SK-N-SH (cell line): ENCODE data around the gene MAPT. TPM values are rescaled to one million over a fixed set of nuclear protein-coding genes. Genes with fewer than 3 reads are reported as not detected.

Source experiments
- CTCF ChIA-PET: fragments of 300-600, 350-600 bp; formaldehyde crosslinking; extraction: SDS; loops from one replicate; lab custom pipeline; 2021; lab: Yijun Ruan, JAX
- POLR2A ChIA-PET: fragments of 350-600 bp; sonication (Branson Sonifier 250); formaldehyde crosslinking; extraction: SDS; loops from one replicate; lab custom pipeline; 2020; ENCODE audit warnings: antibody characterized with exemption, inconsistent platforms; lab: Yijun Ruan, JAX
- DNase-seq: peaks from one replicate; pipeline ENCODE4 v3.0.0; 2012
- H2AFZ ChIP-seq: fragments of 200-600 bp; sonication (generic); 2 replicates; pipeline ENCODE4 v1.8.1; 2016; ENCODE audit warnings: antibody characterized with exemption, mild to moderate bottlenecking, low read depth
- H3F3A ChIP-seq: fragments of 200-600 bp; sonication (generic); replicated peaks from 2 replicates; pipeline ENCODE3; 2016; ENCODE audit warnings: antibody characterized with exemption, mild to moderate bottlenecking; ENCODE audit not compliant: insufficient read depth
- H3K27ac ChIP-seq, 2 experiments: fragments of 200-500 bp in 1 of 2; fragments of 200-600 bp in 1 of 2; sonication (Bioruptor generic) in 1 of 2; sonication (generic), shearing (Covaris generic) in 1 of 2; 2 replicates each; pipeline versions ENCODE4 v1.5.1 to v1.6.1; 2014 to 2016; ENCODE audit warnings: low read depth in 2 of 2, inconsistent platforms in 1 of 2, low read length in 1 of 2, mild to moderate bottlenecking in 1 of 2, mixed read lengths in 1 of 2
- H3K27me3 ChIP-seq: fragments of 200-600 bp; sonication (generic), shearing (Covaris generic); 2 replicates; pipeline ENCODE4 v1.6.1; 2016; ENCODE audit warnings: mixed run types; ENCODE audit not compliant: insufficient read depth
- H3K36me3 ChIP-seq, 2 experiments: fragments of 200-500 bp in 1 of 2; fragments of 200-600 bp in 1 of 2; sonication (Bioruptor generic) in 1 of 2; sonication (generic) in 1 of 2; replicated peaks in 1 of 2; 2 replicates each; pipeline versions ENCODE3 to v1.5.1; 2014 to 2016; ENCODE audit warnings: low read length in 1 of 2, mild to moderate bottlenecking in 1 of 2; ENCODE audit not compliant: insufficient read depth in 2 of 2, control insufficient read depth in 1 of 2
- H3K4me1 ChIP-seq, 2 experiments: fragments of 200-500 bp in 1 of 2; fragments of 200-600 bp in 1 of 2; sonication (Bioruptor generic) in 1 of 2; sonication (generic), shearing (Covaris generic) in 1 of 2; 2 replicates each; pipeline versions ENCODE4 v1.5.1 to v1.6.1; 2014 to 2016; ENCODE audit warnings: low read depth in 1 of 2, low read length in 1 of 2, mixed run types in 1 of 2; ENCODE audit not compliant: insufficient read depth in 2 of 2, control insufficient read depth in 1 of 2
- H3K4me2 ChIP-seq: fragments of 200-600 bp; sonication (generic), shearing (Covaris generic); 2 replicates; pipeline ENCODE4 v1.6.1; 2017; ENCODE audit warnings: mixed run types
- H3K4me3 ChIP-seq, 2 experiments: fragments of 200-500 bp in 1 of 2; fragments of 200-600 bp in 1 of 2; sonication (Bioruptor generic) in 1 of 2; sonication (generic), shearing (Covaris generic) in 1 of 2; 2 replicates each; pipeline versions ENCODE4 v1.5.1 to v1.8.1; 2014 to 2016; ENCODE audit warnings: low read depth in 2 of 2, inconsistent platforms in 1 of 2, low read length in 1 of 2, mild to moderate bottlenecking in 1 of 2, mixed read lengths in 1 of 2, moderate library complexity in 1 of 2
- H3K79me2 ChIP-seq: fragments of 200-600 bp; sonication (generic); 2 replicates; pipeline ENCODE4 v1.8.1; 2017; ENCODE audit warnings: mild to moderate bottlenecking; ENCODE audit not compliant: insufficient read depth
- H3K9ac ChIP-seq: fragments of 200-600 bp; sonication (generic); 2 replicates; pipeline ENCODE4 v1.6.1; 2017; ENCODE audit warnings: mixed run types
- H3K9me2 ChIP-seq: fragments of 200-600 bp; sonication (generic); 2 replicates; pipeline ENCODE4 v1.6.1; 2017; ENCODE audit warnings: mixed run types
- H3K9me3 ChIP-seq: fragments of 200-600 bp; sonication (generic); 2 replicates; pipeline ENCODE4 v1.6.1; 2017; ENCODE audit warnings: mixed run types, mild to moderate bottlenecking, moderate library complexity
- H4K20me1 ChIP-seq: fragments of 200-600 bp; sonication (generic); 2 replicates; pipeline ENCODE4 v1.6.1; 2017; ENCODE audit warnings: mild to moderate bottlenecking, mixed run types; ENCODE audit not compliant: insufficient read depth
- CTCF ChIP-seq: fragments of 200-600 bp; sonication (generic); IDR thresholded peaks from 2 replicates; pipeline ENCODE4 v1.6.1; 2017; ENCODE audit warnings: antibody characterized with exemption, mild to moderate bottlenecking, moderate library complexity
- ELF1 ChIP-seq: IDR thresholded peaks from 2 replicates; pipeline ENCODE4 v1.4.0; 2012
- EP300 ChIP-seq, 2 experiments: IDR thresholded peaks; 2 replicates each; pipeline versions ENCODE4 v1.4.0 to v1.6.1; 2012; ENCODE audit warnings: borderline replicate concordance in 1 of 2, low read depth in 1 of 2, low read length in 1 of 2
- MAX ChIP-seq: IDR thresholded peaks from 2 replicates; pipeline ENCODE4 v1.4.0; 2012; ENCODE audit warnings: low read depth
- MXI1 ChIP-seq: IDR thresholded peaks from 2 replicates; pipeline ENCODE4 v1.6.1; 2012; ENCODE audit warnings: mild to moderate bottlenecking, low read depth, low read length, improper control_type of control experiment
- NFIC ChIP-seq: IDR thresholded peaks from 2 replicates; pipeline ENCODE4 v1.4.0; 2012; ENCODE audit warnings: borderline replicate concordance
- POLR2AphosphoS5 ChIP-seq: IDR thresholded peaks from 2 replicates; pipeline ENCODE4 v1.6.1; 2012; ENCODE audit warnings: low read depth, low read length
- RAD21 ChIP-seq: IDR thresholded peaks from 2 replicates; pipeline ENCODE4 v1.6.1; 2012; ENCODE audit warnings: mild to moderate bottlenecking, low read length
- REST ChIP-seq: IDR thresholded peaks from 2 replicates; pipeline ENCODE4 v1.6.1; 2012; ENCODE audit warnings: mild to moderate bottlenecking, low read depth, low read length, moderate library complexity
- RFX5 ChIP-seq: IDR thresholded peaks from 2 replicates; pipeline ENCODE4 v1.6.1; 2012; ENCODE audit warnings: mild to moderate bottlenecking, improper control_type of control experiment, low read length
- SIN3A ChIP-seq: IDR thresholded peaks from 2 replicates; pipeline ENCODE4 v1.6.1; 2012; ENCODE audit warnings: low read depth, mild to moderate bottlenecking, low read length, moderate library complexity, borderline replicate concordance
- USF2 ChIP-seq: fragments of 150-350 bp; IDR thresholded peaks from 2 replicates; pipeline ENCODE4 v1.6.1; 2017; ENCODE audit warnings: antibody characterized with exemption, low read length, low read depth, borderline replicate concordance
- ZBTB33 ChIP-seq: IDR thresholded peaks from 2 replicates; pipeline ENCODE4 v1.4.0; 2012; ENCODE audit warnings: low read depth, borderline replicate concordance
- WGBS: methylation state at CpG from one replicate; pipeline ENCODE4 v1.1.6; 2017; ENCODE audit warnings: low lambda C conversion rate; 5-methylcytosine and 5-hydroxymethylcytosine counted together
- polyA plus RNA-seq, 3 experiments: library from polyadenylated mRNA; depleted of rRNA; stranded (reverse); fragments of >200 nt; gene quantifications; 2 replicates each; pipeline ENCODE4 v1.2.3, GENCODE V29; 2012

The MAPT gene
- polyA plus RNA-seq, 1 of the 3 experiments (the other 2 are of a cell fraction), result 0.74 TPM

- CTCF ChIA-PET, result interaction anchor here (0.6 to 2.0 kb wide), 3 partner anchors 21 to 94 kb away, joined by 3 to 7 read pairs (median 3); no protein-coding TSS in a partner anchor
- no peaks in the 10 kb centered on the region for H4K20me1 ChIP-seq
- no peak for DNase-seq
- H3F3A ChIP-seq, result no peaks in the 10 kb centered on the region
- H3K9me3 ChIP-seq, result no peaks in the 10 kb centered on the region
- no peak overlapping the region for H2AFZ ChIP-seq
- no peak overlapping the region for H3K4me2 ChIP-seq
- no peak overlapping the region for H3K4me3 ChIP-seq
- no peaks in the 10 kb centered on the region for H3K79me2 ChIP-seq
- TF ChIP-seq SIN3A, result no peak
- no peak for TF ChIP-seq ZBTB33
- TF ChIP-seq CTCF, result no peak
- no peak for TF ChIP-seq USF2
- H3K4me1 ChIP-seq, result peaks cover 0 to 14% of the 10 kb centered on the region in 2 experiments; a peak in 1 of 4 replicates
- H3K27ac ChIP-seq, result no peak overlapping the region
- H3K27me3 ChIP-seq, result peaks cover 24% of the 10 kb centered on the region; the same call in 1 of the 2 replicates
- H3K36me3 ChIP-seq, result no peaks in the 10 kb centered on the region
- no peak overlapping the region for H3K9ac ChIP-seq
- 45% methylated on average over 6 of the region's 9 CpGs for WGBS
- POLR2A ChIA-PET, result no interaction called here
- H3K9me2 ChIP-seq, result no peaks in the 10 kb centered on the region
Observed at GRCh38 chr17:45949755-45950320, 55.5 kb downstream of the MAPT start.

- Histone ChIP-seq H3K4me3 (no peak overlapping the region), H3K9me2 (no peaks in the 10 kb centered on the region), H3K4me1 (peaks cover 0 to 14% of the 10 kb centered on the region in 2 experiments; a peak in 1 of 4 replicates), H3K4me2 (no peak overlapping the region), H3K79me2 (no peaks in the 10 kb centered on the region), H3K27ac (no peak overlapping the region), H3K9me3 (no peaks in the 10 kb centered on the region), H3K36me3 (no peaks in the 10 kb centered on the region), H4K20me1 (no peaks in the 10 kb centered on the region), H3K27me3 (peaks cover 21% of the 10 kb centered on the region; the same call in 1 of the 2 replicates), H3F3A (no peaks in the 10 kb centered on the region), H3K9ac (no peak overlapping the region), H2AFZ (no peak overlapping the region)
- TF ChIP-seq NFIC (no peak), REST (no peak), RAD21 (no peak), RFX5 (no peak), POLR2AphosphoS5 (no peak), EP300 (IDR thresholded peaks at IDR 0.05; ENCODE audit: borderline replicate concordance in 1 of 2, low read depth in 1 of 2, low read length in 1 of 2) (no peak), MAX (no peak), ELF1 (no peak), MXI1 (no peak)
- ChIA-PET POLR2A (no interaction called here), CTCF (no interaction called here)
- DNase-seq, result no peak
- WGBS, result 59% methylated on average over 8 of the region's 8 CpGs
Observed at GRCh38 chr17:45950888-45951287, 56.5 kb downstream of the MAPT start.
